PC-9 (cell line): ENCODE data around the gene FBXO41. TPM values are rescaled to one million over a fixed set of nuclear protein-coding genes. Genes with fewer than 3 reads are reported as not detected.
A peak's percentile ranks its signal among the peaks of the same experiment; 100 is the strongest.

Source experiments
- BruUV-seq: library from RNA; stranded (reverse); fragments of 400-500 nt; replicated peaks from 2 replicates; lab custom pipeline; 2021; lab: Mats Ljungman, UMichigan
- CTCF ChIA-PET: fragments of 300-600 bp; sonication (Branson Sonifier 250); formaldehyde crosslinking; loops from one replicate; lab custom pipeline; 2022; ENCODE audit warnings: antibody characterized with exemption; lab: Charles Lee
- POLR2A ChIA-PET: fragments of 300-600 bp; sonication (Branson Sonifier 250); formaldehyde crosslinking; loops from one replicate; lab custom pipeline; 2022; ENCODE audit warnings: antibody characterized with exemption; ENCODE audit not compliant: unreplicated experiment; lab: Charles Lee
- DNase-seq, 2 experiments: peaks; one replicate each; pipeline versions ENCODE4 v3.0.0 to v3.0.0-alpha.2; 2015 to 2022; ENCODE audit warnings: mixed read lengths in 1 of 2
- H2AFZ ChIP-seq: fragments of 200-600 bp; sonication (generic); 2 replicates; pipeline ENCODE4 v1.8.1; 2017; ENCODE audit warnings: antibody characterized with exemption
- H3F3A ChIP-seq: fragments of 200-600 bp; sonication (generic); 2 replicates; pipeline ENCODE4 v1.8.1; 2017; ENCODE audit warnings: antibody characterized with exemption, mild to moderate bottlenecking, low read depth; ENCODE audit not compliant: insufficient read depth
- H3K27ac ChIP-seq: fragments of 200-600 bp; sonication (generic); 2 replicates; pipeline ENCODE4 v1.6.1; 2016; ENCODE audit warnings: mixed run types
- H3K27me3 ChIP-seq: fragments of 200-600 bp; sonication (generic); 2 replicates; pipeline ENCODE4 v1.6.1; 2016; ENCODE audit warnings: low read depth, mixed run types; ENCODE audit not compliant: insufficient read depth
- H3K36me3 ChIP-seq: fragments of 200-600 bp; sonication (generic); 2 replicates; pipeline ENCODE4 v1.6.1; 2016; ENCODE audit warnings: low read depth, mixed run types
- H3K4me1 ChIP-seq: fragments of 200-600 bp; sonication (generic); replicated peaks from 2 replicates; pipeline ENCODE4 v1.6.1; 2016; ENCODE audit warnings: mixed run types; ENCODE audit not compliant: insufficient read depth
- H3K4me2 ChIP-seq: fragments of 200-600 bp; sonication (generic); 2 replicates; pipeline ENCODE4 v1.6.1; 2017; ENCODE audit warnings: mixed run types
- H3K4me3 ChIP-seq: fragments of 200-600 bp; sonication (generic); 2 replicates; pipeline ENCODE4 v1.6.1; 2016; ENCODE audit warnings: mixed run types
- H3K79me2 ChIP-seq: fragments of 200-600 bp; sonication (generic); 2 replicates; pipeline ENCODE4 v1.6.1; 2017; ENCODE audit warnings: low read depth, mixed run types
- H3K9me2 ChIP-seq: fragments of 200-600 bp; sonication (generic); 2 replicates; pipeline ENCODE4 v1.8.1; 2017; ENCODE audit warnings: mild to moderate bottlenecking; ENCODE audit not compliant: insufficient read depth
- H3K9me3 ChIP-seq: fragments of 200-600 bp; sonication (generic); 2 replicates; pipeline ENCODE4 v1.8.1; 2016; ENCODE audit warnings: low read depth; ENCODE audit not compliant: insufficient read depth
- H4K20me1 ChIP-seq: fragments of 200-600 bp; sonication (generic); 2 replicates; pipeline ENCODE4 v1.8.1; 2017; ENCODE audit not compliant: insufficient read depth
- EZH2 ChIP-seq: fragments of 200-600 bp; sonication (generic); IDR thresholded peaks from 2 replicates; pipeline ENCODE4 v1.8.0; 2017; ENCODE audit warnings: antibody characterized with exemption, low read depth
- intact Hi-C: fragments of 100-400 bp; cut with micrococcal nuclease; formaldehyde crosslinking; loops from one replicate; pipeline ENCODE4 v1.10.0; 2022; ENCODE audit not compliant: unreplicated experiment
- total RNA-seq: library from RNA; stranded (reverse); gene quantifications from 2 replicates; pipeline ENCODE4 v1.2.3, GENCODE V29; 2021
- TF ChIP-seq, protein P1 (sequence below): fragments of 200-600 bp; sonication (generic); conservative IDR thresholded peaks from 2 replicates; pipeline ENCODE4 v1.6.1; 2017; ENCODE audit warnings: mixed run types, antibody characterized with exemption, mild to moderate bottlenecking, moderate library complexity

The FBXO41 gene
- total RNA-seq, 1 experiment from 2014 or later: 16.4 TPM

DNA sequence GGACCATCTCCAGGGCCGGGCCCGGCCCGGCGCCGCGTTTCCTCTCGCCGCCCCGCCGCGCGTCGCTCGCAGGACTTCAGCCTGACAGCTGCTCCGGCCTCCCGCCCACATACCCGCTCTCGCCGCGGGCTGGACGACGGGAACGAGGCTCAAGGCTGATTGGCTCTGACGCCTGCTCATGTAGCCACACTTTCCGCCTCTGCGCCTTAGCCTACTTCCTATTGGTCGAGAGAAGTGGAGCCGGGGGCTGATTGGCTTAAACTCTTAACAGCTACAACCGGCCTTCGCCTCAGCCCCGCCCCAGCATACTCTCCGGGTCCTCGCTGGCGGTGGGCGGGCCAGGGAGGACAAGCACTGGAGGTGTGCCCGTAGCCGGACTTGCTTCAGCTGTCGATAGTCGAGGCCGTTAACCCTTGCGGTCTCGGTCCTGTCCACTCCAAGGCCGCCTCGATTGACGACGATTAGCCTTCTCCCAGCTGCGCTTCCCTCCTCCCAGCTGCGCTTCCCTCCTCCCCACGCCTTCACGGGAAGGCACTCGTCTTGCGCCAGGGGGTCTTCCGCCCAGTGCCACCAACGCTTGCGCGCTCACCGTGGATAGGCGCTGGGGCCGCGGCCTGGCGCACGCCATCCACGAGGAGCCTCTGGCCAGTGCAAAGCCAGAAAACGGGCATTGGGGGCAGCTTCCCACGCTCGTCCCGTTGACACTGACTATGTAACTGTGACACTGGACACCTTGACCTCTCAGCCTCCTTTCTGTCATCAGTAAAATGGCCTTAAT lies 50.9 kb downstream of the FBXO41 start, which contains the start of gene PRADC1:
Gene PRADC1, minus strand, starts transcription at position 86 of the 778 bp plus-strand sequence. Its CDS starts 79 bp downstream, at position 7.
- Histone ChIP-seq H3K4me2 (peak within 1 kb of the TSS; percentile 98), H3K9me3 (no peaks in the 10 kb centered on the region), H3K9me2 (no peaks in the 10 kb centered on the region), H4K20me1 (peaks cover 29% of the 10 kb centered on the region), H3K4me1 (peaks cover 20% of the 10 kb centered on the region), H3K27ac (peak within 1 kb of the TSS; percentile 82), H3K36me3 (no peaks in the 10 kb centered on the region), H3F3A (peaks cover 6% of the 10 kb centered on the region), H3K27me3 (no peaks in the 10 kb centered on the region), H3K4me3 (peak within 1 kb of the TSS; percentile 89), H3K79me2 (peaks cover 42% of the 10 kb centered on the region), H2AFZ (peak within 1 kb of the TSS; percentile 96)
- no peak for TF ChIP-seq EZH2
- TF ChIP-seq, protein P1, sequence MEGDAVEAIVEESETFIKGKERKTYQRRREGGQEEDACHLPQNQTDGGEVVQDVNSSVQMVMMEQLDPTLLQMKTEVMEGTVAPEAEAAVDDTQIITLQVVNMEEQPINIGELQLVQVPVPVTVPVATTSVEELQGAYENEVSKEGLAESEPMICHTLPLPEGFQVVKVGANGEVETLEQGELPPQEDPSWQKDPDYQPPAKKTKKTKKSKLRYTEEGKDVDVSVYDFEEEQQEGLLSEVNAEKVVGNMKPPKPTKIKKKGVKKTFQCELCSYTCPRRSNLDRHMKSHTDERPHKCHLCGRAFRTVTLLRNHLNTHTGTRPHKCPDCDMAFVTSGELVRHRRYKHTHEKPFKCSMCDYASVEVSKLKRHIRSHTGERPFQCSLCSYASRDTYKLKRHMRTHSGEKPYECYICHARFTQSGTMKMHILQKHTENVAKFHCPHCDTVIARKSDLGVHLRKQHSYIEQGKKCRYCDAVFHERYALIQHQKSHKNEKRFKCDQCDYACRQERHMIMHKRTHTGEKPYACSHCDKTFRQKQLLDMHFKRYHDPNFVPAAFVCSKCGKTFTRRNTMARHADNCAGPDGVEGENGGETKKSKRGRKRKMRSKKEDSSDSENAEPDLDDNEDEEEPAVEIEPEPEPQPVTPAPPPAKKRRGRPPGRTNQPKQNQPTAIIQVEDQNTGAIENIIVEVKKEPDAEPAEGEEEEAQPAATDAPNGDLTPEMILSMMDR: no peak
- POLR2A ChIA-PET: interaction anchor here (0.5 to 1.1 kb wide), 8 partner anchors 21 to 433 kb away, joined by 3 to 6 read pairs (median 4); partner anchors contain the start of gene ALMS1
- BruUV-seq: TSS peak; percentile 52
- peak; percentile 98 to 100 for DNase-seq
- CTCF ChIA-PET: interaction anchor here (0.7 to 1.2 kb wide), 4 partner anchors 14 to 127 kb away, joined by 3 to 4 read pairs (median 3); no protein-coding TSS in a partner anchor
- intact Hi-C loops: loop anchor here (1.0 to 10.0 kb wide), 2 partner anchors 19 to 151 kb away; partner anchors contain the start of genes ALMS1 and SMYD5

GRCh38 chr2:73232403-73233153 lies 51.7 kb downstream of the FBXO41 start:
- H3K27me3 ChIP-seq: no peaks in the 10 kb centered on the region
- peak overlapping the region; percentile 89 for H3K4me3 ChIP-seq

More at GRCh38 chr2:73232403-73233153, 51.7 kb downstream of the FBXO41 start:
- H3K4me2 ChIP-seq: peak overlapping the region; percentile 90
- peak; percentile 14 to 42 for DNase-seq
- peaks cover 6% of the 10 kb centered on the region for H3F3A ChIP-seq
- H3K79me2 ChIP-seq: peaks cover 35% of the 10 kb centered on the region
- H3K9me2 ChIP-seq: no peaks in the 10 kb centered on the region
- intact Hi-C loops: loop anchor here (1.0 to 10.0 kb wide), 2 partner anchors 18 to 152 kb away; partner anchors contain the start of genes ALMS1 and SMYD5
- peaks cover 20% of the 10 kb centered on the region for H3K4me1 ChIP-seq
- no peaks in the 10 kb centered on the region for H3K9me3 ChIP-seq
- BruUV-seq: no TSS peak
- H2AFZ ChIP-seq: peak overlapping the region; percentile 89
- H3K36me3 ChIP-seq: no peaks in the 10 kb centered on the region
- TF ChIP-seq, protein P1: no peak
- TF ChIP-seq EZH2: no peak
- POLR2A ChIA-PET: interaction anchor here (0.5 to 0.9 kb wide), 4 partner anchors 20 to 615 kb away, joined by 3 to 6 read pairs (median 4); partner anchors contain the start of gene ALMS1
- no peak overlapping the region for H3K27ac ChIP-seq
- CTCF ChIA-PET: interaction anchor here (0.7 to 1.2 kb wide), 3 partner anchors 13 to 127 kb away, joined by 3 to 4 read pairs (median 3); no protein-coding TSS in a partner anchor
- peaks cover 23% of the 10 kb centered on the region for H4K20me1 ChIP-seq
